ENCODE measurements around the gene IKBKG. TPM values are rescaled to one million over a fixed set of nuclear protein-coding genes. Genes with fewer than 3 reads are reported as not detected.

The IKBKG gene
- total and polyA plus RNA-seq, 2 of the 13 experiments (the other 11 are each of a cell fraction or from before 2014, with no cell fraction given), result 30.6 to 44.3 TPM

DNA sequence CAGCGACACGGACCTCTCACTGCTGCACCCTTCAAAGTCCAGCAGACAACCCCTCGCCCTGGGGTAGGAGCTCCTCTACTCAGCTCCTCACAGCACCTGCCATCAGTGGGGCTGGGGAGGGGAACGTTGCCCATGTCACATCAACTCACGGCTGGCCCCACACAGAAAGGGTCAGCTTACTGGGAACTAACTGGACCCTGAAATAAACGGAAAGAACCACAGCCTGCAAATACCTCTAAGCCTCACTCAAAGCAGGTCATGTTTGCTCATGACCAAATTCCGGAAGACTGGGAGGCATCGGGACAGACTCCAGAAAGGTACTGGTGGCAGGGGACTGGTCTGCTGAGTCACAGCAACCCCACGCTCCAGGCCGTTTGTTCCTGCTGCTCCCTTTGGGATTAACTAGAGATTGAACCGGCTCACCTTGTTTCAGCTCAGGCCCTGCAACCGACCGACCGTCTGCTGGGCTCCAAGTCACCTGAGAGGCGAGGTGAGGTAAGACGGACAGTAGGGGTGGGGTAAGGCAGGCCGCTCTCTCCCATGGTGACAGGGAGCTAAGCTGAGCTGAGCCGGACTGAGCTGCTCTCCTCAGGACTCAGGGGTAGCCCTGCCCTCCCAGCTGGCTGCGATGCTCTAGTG, 6.4 kb upstream of the IKBKG start:
- Histone ChIP-seq H3K79me2 (ENCODE audit: insufficient read depth, low read length) (peaks cover 30% of the 10 kb centered on the region), H3K36me3 (replicated peaks in 1 of 2; ENCODE audit: control insufficient read depth in 1 of 2, insufficient read depth in 2 of 2, low read length in 2 of 2) (peaks cover 0 to 5% of the 10 kb centered on the region in 2 experiments; a peak in 1 of 5 replicates), H3K9me3 (ENCODE audit: low read length) (no peaks in the 10 kb centered on the region), H3K27me3 (ENCODE audit: control insufficient read depth in 1 of 2, insufficient read depth in 2 of 2, low read length in 2 of 2) (no peaks in the 10 kb centered on the region; a peak in 1 of 5 replicates), H3K9ac (ENCODE audit: insufficient read depth, low read depth, low read length) (peak overlapping the region; percentile 96), H3K4me1 (ENCODE audit: insufficient read depth, low read length) (peaks cover 66% of the 10 kb centered on the region), H3K27ac (ENCODE audit: extremely low read length, insufficient read depth, low read length) (peak overlapping the region; percentile 100), H3K4me3 (replicated peaks in 1 of 3; ENCODE audit: insufficient read depth in 1 of 3, low read depth in 2 of 3, low read length in 3 of 3) (peak overlapping the region; percentile 54 to 78 (median 72); a peak in 5 of 6 replicates), H2AFZ (ENCODE audit: low read length) (no peak overlapping the region), H3K4me2 (ENCODE audit: low read depth, low read length) (peak overlapping the region; percentile 93), H4K20me1 (ENCODE audit: insufficient read depth, low read length) (0 out of 2 replicates have a peak, but pooled peaks cover 2% of the 10 kb centered on the region)
- in situ Hi-C loops (cut with HindIII; ENCODE audit: extremely low pct_ligation_motif_present, low pct_unique_long_range_greater_than_20kb) (loop anchor here (25.0 kb wide), 1 partner anchor 129 kb away; the partner anchor contains the start of genes DNASE1L1 and TAFAZZIN), intact Hi-C loops (cut with micrococcal nuclease; ENCODE audit: unreplicated experiment) (no loop called here)
- peak; percentile 99 for FAIRE-seq
- WGBS (ENCODE audit: low lambda C conversion rate), result 8% methylated on average over 5 of the region's 19 CpGs
- ATAC-seq, result peak; percentile 78
- TSS peak; percentile 62 for BruUV-seq (replicated peaks)
- ChIA-PET CTCF (ENCODE audit: low intra/inter-chr PET ratio, low total read pairs) (no interaction called here), POLR2A (interaction anchor here (1.1 to 4.0 kb wide), 10 partner anchors 12 to 171 kb away, joined by 3 to 38 read pairs (median 16); partner anchors contain the start of genes DNASE1L1, FAM3A, FLNA and RPL10)
- DNase-seq (ENCODE audit: low spot score), result peak; percentile 89
- TF ChIP-seq, protein P1, sequence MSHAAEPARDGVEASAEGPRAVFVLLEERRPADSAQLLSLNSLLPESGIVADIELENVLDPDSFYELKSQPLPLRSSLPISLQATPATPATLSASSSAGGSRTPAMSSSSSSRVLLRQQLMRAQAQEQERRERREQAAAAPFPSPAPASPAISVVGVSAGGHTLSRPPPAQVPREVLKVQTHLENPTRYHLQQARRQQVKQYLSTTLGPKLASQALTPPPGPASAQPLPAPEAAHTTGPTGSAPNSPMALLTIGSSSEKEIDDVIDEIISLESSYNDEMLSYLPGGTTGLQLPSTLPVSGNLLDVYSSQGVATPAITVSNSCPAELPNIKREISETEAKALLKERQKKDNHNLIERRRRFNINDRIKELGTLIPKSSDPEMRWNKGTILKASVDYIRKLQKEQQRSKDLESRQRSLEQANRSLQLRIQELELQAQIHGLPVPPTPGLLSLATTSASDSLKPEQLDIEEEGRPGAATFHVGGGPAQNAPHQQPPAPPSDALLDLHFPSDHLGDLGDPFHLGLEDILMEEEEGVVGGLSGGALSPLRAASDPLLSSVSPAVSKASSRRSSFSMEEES (CRISPR knock-in tag; IDR thresholded peaks at IDR 0.05), result 0 out of 2 replicates have a peak, but pooled peaks have one; percentile 35
- no peak for TF ChIP-seq RBAK (CRISPR knock-in tag; IDR thresholded peaks at IDR 0.05)
- peak; percentile 54; the same call in 1 of the 2 replicates for TF ChIP-seq HMG20B (CRISPR knock-in tag; conservative IDR thresholded peaks at IDR 0.05)
- TF ChIP-seq NFE2L1 (CRISPR knock-in tag; IDR thresholded peaks at IDR 0.05; ENCODE audit: borderline replicate concordance), result no peak
- peak; percentile 37; the same call in 1 of the 2 replicates for TF ChIP-seq IRF2 (CRISPR knock-in tag; IDR thresholded peaks at IDR 0.05)
- no peak for TF ChIP-seq NR3C1 (CRISPR knock-in tag; IDR thresholded peaks at IDR 0.05)
- TF ChIP-seq HNF4A (CRISPR knock-in tag; IDR thresholded peaks at IDR 0.05), result peak; percentile 50; the same call in 1 of the 2 replicates
- TF ChIP-seq, protein P2, sequence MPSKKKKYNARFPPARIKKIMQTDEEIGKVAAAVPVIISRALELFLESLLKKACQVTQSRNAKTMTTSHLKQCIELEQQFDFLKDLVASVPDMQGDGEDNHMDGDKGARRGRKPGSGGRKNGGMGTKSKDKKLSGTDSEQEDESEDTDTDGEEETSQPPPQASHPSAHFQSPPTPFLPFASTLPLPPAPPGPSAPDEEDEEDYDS (CRISPR knock-in tag; IDR thresholded peaks at IDR 0.05), result peak; percentile 64; the same call in 1 of the 2 replicates
- TF ChIP-seq ZNF274 (CRISPR knock-in tag; IDR thresholded peaks at IDR 0.05), result no peak
- TF ChIP-seq CHD2 (IDR thresholded peaks at IDR 0.05; ENCODE audit: low read depth, low read length), result no peak
- no peak for TF ChIP-seq ZNF841 (CRISPR knock-in tag; IDR thresholded peaks at IDR 0.05; ENCODE audit: borderline replicate concordance)
- TF ChIP-seq MXI1 (IDR thresholded peaks at IDR 0.05; ENCODE audit: borderline replicate concordance, low read depth, low read length), result peak; percentile 40; the same call in 1 of the 3 replicates
- no peak for TF ChIP-seq ZNF577 (CRISPR knock-in tag; IDR thresholded peaks at IDR 0.05; ENCODE audit: borderline replicate concordance, low read depth)
- peak; percentile 67; the same call in 1 of the 2 replicates for TF ChIP-seq PITX1 (CRISPR knock-in tag; IDR thresholded peaks at IDR 0.05)
- no peak for TF ChIP-seq CEBPB (IDR thresholded peaks at IDR 0.05; ENCODE audit: borderline replicate concordance, low read depth, low read length)
- peak; percentile 21; the same call in 1 of the 2 replicates for TF ChIP-seq ZSCAN25 (CRISPR knock-in tag; IDR thresholded peaks at IDR 0.05)
- peak; percentile 5; the same call in 1 of the 2 replicates for TF ChIP-seq ZFY (CRISPR knock-in tag; IDR thresholded peaks at IDR 0.05)
- 0 out of 2 replicates have a peak, but pooled peaks have one; percentile 25 for TF ChIP-seq ISL2 (CRISPR knock-in tag; IDR thresholded peaks at IDR 0.05)
- TF ChIP-seq, protein P3, sequence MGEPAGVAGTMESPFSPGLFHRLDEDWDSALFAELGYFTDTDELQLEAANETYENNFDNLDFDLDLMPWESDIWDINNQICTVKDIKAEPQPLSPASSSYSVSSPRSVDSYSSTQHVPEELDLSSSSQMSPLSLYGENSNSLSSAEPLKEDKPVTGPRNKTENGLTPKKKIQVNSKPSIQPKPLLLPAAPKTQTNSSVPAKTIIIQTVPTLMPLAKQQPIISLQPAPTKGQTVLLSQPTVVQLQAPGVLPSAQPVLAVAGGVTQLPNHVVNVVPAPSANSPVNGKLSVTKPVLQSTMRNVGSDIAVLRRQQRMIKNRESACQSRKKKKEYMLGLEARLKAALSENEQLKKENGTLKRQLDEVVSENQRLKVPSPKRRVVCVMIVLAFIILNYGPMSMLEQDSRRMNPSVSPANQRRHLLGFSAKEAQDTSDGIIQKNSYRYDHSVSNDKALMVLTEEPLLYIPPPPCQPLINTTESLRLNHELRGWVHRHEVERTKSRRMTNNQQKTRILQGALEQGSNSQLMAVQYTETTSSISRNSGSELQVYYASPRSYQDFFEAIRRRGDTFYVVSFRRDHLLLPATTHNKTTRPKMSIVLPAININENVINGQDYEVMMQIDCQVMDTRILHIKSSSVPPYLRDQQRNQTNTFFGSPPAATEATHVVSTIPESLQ (CRISPR knock-in tag; conservative IDR thresholded peaks at IDR 0.05), result no peak
- no peak for TF ChIP-seq SMAD1 (CRISPR knock-in tag; IDR thresholded peaks at IDR 0.05; ENCODE audit: borderline replicate concordance, low read depth)
